Loucy (cell line): ENCODE data around the gene SLAIN1.

ENCODE experiments used
- CTCF ChIP-seq: fragments of 200-600 bp; sonication (generic); conservative IDR thresholded peaks from 2 replicates; pipeline ENCODE4 v1.5.1; 2014; ENCODE audit warnings: mild to moderate bottlenecking, antibody characterized with exemption, low read length
- EZH2phosphoT487 ChIP-seq: fragments of 200-600 bp; IDR thresholded peaks from 2 replicates; pipeline ENCODE4 v1.6.1; 2018; ENCODE audit warnings: antibody characterized with exemption, mild to moderate bottlenecking, moderate library complexity, borderline replicate concordance

GRCh38 chr13:77733674-77734073 lies 36.2 kb downstream of the SLAIN1 start:
- TF ChIP-seq CTCF (no peak), EZH2phosphoT487 (no peak)
